ENCODE data around the gene MYORG. TPM values are rescaled to one million over a fixed set of nuclear protein-coding genes. Genes with fewer than 3 reads are reported as not detected.
"Not testable (repeated sequence)": the region's sequence is repeated elsewhere in the genome, so short reads cannot be mapped to it uniquely, and the experiment has no call there.

The MYORG gene
- total RNA-seq, 2 donors from 2014 or later = 7.4 to 12.1 TPM

GRCh38 chr9:34371886-34372466, 4.7 kb downstream of the MYORG start:
- no peak for ATAC-seq (ENCODE audit: insufficient number of reproducible peaks, low FRiP score, low read depth)
- Histone ChIP-seq H3K4me1 (ENCODE audit: control insufficient read depth in 1 of 2, low read depth in 2 of 2) (peaks cover 6 to 14% of the 10 kb centered on the region in 2 donors), H3K36me3 (peaks cover 22% of the 10 kb centered on the region), H3K27ac (no peak overlapping the region), H3K4me3 (no peak overlapping the region), H3K9me3 (no peaks in the 10 kb centered on the region), H3K27me3 (replicated peaks; ENCODE audit: insufficient read depth) (no peaks in the 10 kb centered on the region)
- no peak for DNase-seq (ENCODE audit: low spot score)
- no peak for TF ChIP-seq CTCF (IDR thresholded peaks at IDR 0.05)

GRCh38 chr9:34370970-34371880, 5.5 kb downstream of the MYORG start:
- Histone ChIP-seq H3K4me1 (ENCODE audit: control insufficient read depth in 1 of 2, low read depth in 2 of 2) (peaks cover 6 to 12% of the 10 kb centered on the region in 2 donors), H3K27ac (no peak overlapping the region), H3K27me3 (replicated peaks; ENCODE audit: insufficient read depth) (no peaks in the 10 kb centered on the region), H3K9me3 (no peaks in the 10 kb centered on the region), H3K4me3 (no peak overlapping the region), H3K36me3 (peaks cover 22% of the 10 kb centered on the region)
- DNase-seq (ENCODE audit: low spot score) = no peak
- no peak for TF ChIP-seq CTCF (IDR thresholded peaks at IDR 0.05)
- no peak for ATAC-seq (ENCODE audit: insufficient number of reproducible peaks, low FRiP score, low read depth)

GRCh38 chr9:34370335-34370969, 6.2 kb downstream of the MYORG start:
- no peak overlapping the region for H3K27ac ChIP-seq
- no peak overlapping the region for H3K4me3 ChIP-seq
- no peaks in the 10 kb centered on the region for H3K27me3 ChIP-seq (replicated peaks; ENCODE audit: insufficient read depth)
- peaks cover 0 to 5% of the 10 kb centered on the region in 2 donors for H3K4me1 ChIP-seq (ENCODE audit: control insufficient read depth in 1 of 2, low read depth in 2 of 2)
- ATAC-seq (ENCODE audit: insufficient number of reproducible peaks, low FRiP score, low read depth) (no peak), DNase-seq (ENCODE audit: low spot score) (no peak)
- H3K36me3 ChIP-seq = peaks cover 22% of the 10 kb centered on the region
- no peak for TF ChIP-seq CTCF (IDR thresholded peaks at IDR 0.05)
- no peaks in the 10 kb centered on the region for H3K9me3 ChIP-seq

- no peaks in the 10 kb centered on the region for H3K27me3 ChIP-seq (replicated peaks; ENCODE audit: insufficient read depth)
- H3K4me3 ChIP-seq = no peak overlapping the region
- H3K4me1 ChIP-seq (ENCODE audit: control insufficient read depth in 1 of 2, low read depth in 2 of 2) = no peaks in the 10 kb centered on the region
- no peaks in the 10 kb centered on the region for H3K9me3 ChIP-seq
- DNase-seq (ENCODE audit: low spot score) (no peak), ATAC-seq (ENCODE audit: insufficient number of reproducible peaks, low FRiP score, low read depth) (no peak)
- H3K27ac ChIP-seq = no peak overlapping the region
- peaks cover 22% of the 10 kb centered on the region for H3K36me3 ChIP-seq
- TF ChIP-seq CTCF (IDR thresholded peaks at IDR 0.05) = no peak
These were observed 7.1 kb downstream of the MYORG start for GRCh38 chr9:34369636-34370035.

GRCh38 chr9:34368796-34369195, 7.9 kb downstream of the MYORG start:
- H3K9me3 ChIP-seq; H3K4me1 ChIP-seq (ENCODE audit: control insufficient read depth in 1 of 2, low read depth in 2 of 2); H3K4me3 ChIP-seq; H3K27me3 ChIP-seq (replicated peaks; ENCODE audit: insufficient read depth); ATAC-seq (ENCODE audit: insufficient number of reproducible peaks, low FRiP score, low read depth); H3K27ac ChIP-seq; DNase-seq (ENCODE audit: low spot score): not testable (repeated sequence)
- H3K36me3 ChIP-seq = peaks cover 22% of the 10 kb centered on the region

- not testable (repeated sequence) for H3K4me1 ChIP-seq (ENCODE audit: control insufficient read depth in 1 of 2, low read depth in 2 of 2); ATAC-seq (ENCODE audit: insufficient number of reproducible peaks, low FRiP score, low read depth)
These were observed 8.8 kb downstream of the MYORG start for GRCh38 chr9:34367751-34368410.

More at GRCh38 chr9:34367751-34368410, 8.8 kb downstream of the MYORG start:
- DNase-seq (ENCODE audit: low spot score); H3K4me3 ChIP-seq; H3K27me3 ChIP-seq (replicated peaks; ENCODE audit: insufficient read depth); H3K27ac ChIP-seq; H3K9me3 ChIP-seq: not testable (repeated sequence)
- H3K36me3 ChIP-seq = peaks cover 22% of the 10 kb centered on the region
